ENCODE data around the gene COL19A1. TPM values are rescaled to one million over a fixed set of nuclear protein-coding genes. Genes with fewer than 3 reads are reported as not detected.

Gene COL19A1
- total and polyA plus RNA-seq, 3 donors from 2014 or later = 0.30 to 2.5 (median 1.4) TPM

DNA sequence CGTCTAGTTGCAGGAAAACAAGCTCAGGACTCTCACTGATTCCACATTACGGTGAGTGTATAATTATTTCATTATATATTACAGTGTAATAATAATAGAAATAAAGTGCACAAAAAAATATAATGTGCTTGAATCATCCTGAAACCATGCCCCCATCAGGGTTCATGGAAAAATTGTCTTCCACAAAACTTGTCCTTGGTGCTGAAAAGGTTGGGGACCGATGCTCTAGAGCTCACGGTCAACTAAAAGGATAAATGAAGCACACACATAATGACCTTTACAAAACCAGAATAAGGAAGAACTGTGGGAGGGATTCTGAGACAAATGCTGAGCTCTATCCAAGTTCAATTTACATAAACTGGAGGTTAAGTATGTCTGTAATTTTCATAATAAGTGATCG is 194.3 kb downstream of the COL19A1 start:
- whole genome bisulfite sequencing, 2 donors = 80 to 82% methylated on average over 5 of the region's 5 CpGs
- no peaks in the 10 kb centered on the region for H3K4me1 ChIP-seq
- TF ChIP-seq POLR2A (IDR thresholded peaks at IDR 0.05) = no peak
- TF ChIP-seq, protein P1, sequence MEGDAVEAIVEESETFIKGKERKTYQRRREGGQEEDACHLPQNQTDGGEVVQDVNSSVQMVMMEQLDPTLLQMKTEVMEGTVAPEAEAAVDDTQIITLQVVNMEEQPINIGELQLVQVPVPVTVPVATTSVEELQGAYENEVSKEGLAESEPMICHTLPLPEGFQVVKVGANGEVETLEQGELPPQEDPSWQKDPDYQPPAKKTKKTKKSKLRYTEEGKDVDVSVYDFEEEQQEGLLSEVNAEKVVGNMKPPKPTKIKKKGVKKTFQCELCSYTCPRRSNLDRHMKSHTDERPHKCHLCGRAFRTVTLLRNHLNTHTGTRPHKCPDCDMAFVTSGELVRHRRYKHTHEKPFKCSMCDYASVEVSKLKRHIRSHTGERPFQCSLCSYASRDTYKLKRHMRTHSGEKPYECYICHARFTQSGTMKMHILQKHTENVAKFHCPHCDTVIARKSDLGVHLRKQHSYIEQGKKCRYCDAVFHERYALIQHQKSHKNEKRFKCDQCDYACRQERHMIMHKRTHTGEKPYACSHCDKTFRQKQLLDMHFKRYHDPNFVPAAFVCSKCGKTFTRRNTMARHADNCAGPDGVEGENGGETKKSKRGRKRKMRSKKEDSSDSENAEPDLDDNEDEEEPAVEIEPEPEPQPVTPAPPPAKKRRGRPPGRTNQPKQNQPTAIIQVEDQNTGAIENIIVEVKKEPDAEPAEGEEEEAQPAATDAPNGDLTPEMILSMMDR (IDR thresholded peaks at IDR 0.05) = no peak
- H3K4me3 ChIP-seq = no peak overlapping the region
- no peak for DNase-seq
- H3K36me3 ChIP-seq (ENCODE audit: low read depth, missing control alignments) = no peaks in the 10 kb centered on the region
- no peak overlapping the region for H3K27ac ChIP-seq
- intact Hi-C loops (cut with DNase I; ENCODE audit: low total_unique reads) = no loop called here
- no peaks in the 10 kb centered on the region for H3K9me3 ChIP-seq
- no peaks in the 10 kb centered on the region for H3K27me3 ChIP-seq

DNA sequence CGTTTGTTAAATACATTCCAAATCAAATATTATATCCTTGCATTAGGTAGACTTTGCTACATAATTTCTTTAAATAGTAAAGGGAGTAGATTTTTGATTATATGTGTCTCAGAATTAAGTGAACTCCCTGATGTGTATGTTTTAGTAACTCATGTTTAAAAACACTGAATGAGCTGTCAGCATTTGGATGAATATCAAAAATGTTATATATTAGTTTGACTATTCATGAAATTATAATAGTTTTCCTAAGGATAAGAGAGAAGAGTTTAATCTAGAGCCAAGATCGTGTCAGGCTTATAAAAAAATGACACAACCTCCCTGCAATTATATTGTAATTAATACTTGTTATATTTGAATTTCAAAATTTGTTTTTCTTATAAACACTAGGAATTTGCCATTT is 195.2 kb downstream of the COL19A1 start:
- DNase-seq = no peak
- Histone ChIP-seq H3K4me1 (no peaks in the 10 kb centered on the region), H3K36me3 (ENCODE audit: low read depth, missing control alignments) (no peaks in the 10 kb centered on the region), H3K27me3 (no peaks in the 10 kb centered on the region), H3K9me3 (no peaks in the 10 kb centered on the region), H3K27ac (no peak overlapping the region), H3K4me3 (no peak overlapping the region)
- TF ChIP-seq, protein P1 (IDR thresholded peaks at IDR 0.05) = no peak
- TF ChIP-seq POLR2A (IDR thresholded peaks at IDR 0.05) = no peak
- intact Hi-C loops (cut with DNase I; ENCODE audit: low total_unique reads) = no loop called here
- 40 to 60% methylated on average over 2 of the region's 2 CpGs for WGBS, 2 donors

DNA sequence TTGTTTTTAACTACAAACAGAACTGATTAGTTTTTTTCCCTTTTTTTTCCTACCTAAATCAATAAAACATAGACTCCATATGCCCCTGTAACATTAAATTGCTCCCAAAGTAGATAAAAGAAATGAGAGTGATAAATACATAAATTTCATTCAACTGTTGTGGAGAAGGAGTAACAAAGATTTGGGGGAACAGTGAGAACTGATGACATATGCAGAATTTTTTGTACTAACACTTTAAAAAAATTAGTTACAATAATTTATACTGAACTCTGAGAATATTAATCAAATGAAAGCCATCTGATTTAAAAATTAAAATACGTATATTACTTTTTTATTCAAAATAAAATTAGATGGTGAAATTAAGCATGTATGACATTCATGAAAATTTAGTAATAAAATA is 195.7 kb downstream of the COL19A1 start:
- no peak overlapping the region for H3K4me3 ChIP-seq
- H3K4me1 ChIP-seq = no peaks in the 10 kb centered on the region
- no peak overlapping the region for H3K27ac ChIP-seq
- no peaks in the 10 kb centered on the region for H3K36me3 ChIP-seq (ENCODE audit: low read depth, missing control alignments)
- no peaks in the 10 kb centered on the region for H3K9me3 ChIP-seq
- intact Hi-C loops (cut with DNase I; ENCODE audit: low total_unique reads) = no loop called here
- no peaks in the 10 kb centered on the region for H3K27me3 ChIP-seq
- TF ChIP-seq, protein P1 (IDR thresholded peaks at IDR 0.05) = no peak
- TF ChIP-seq POLR2A (IDR thresholded peaks at IDR 0.05) = no peak
- no peak for DNase-seq
- WGBS, 2 donors = 75 to 86% methylated on average over 1 of the region's 1 CpG

DNA sequence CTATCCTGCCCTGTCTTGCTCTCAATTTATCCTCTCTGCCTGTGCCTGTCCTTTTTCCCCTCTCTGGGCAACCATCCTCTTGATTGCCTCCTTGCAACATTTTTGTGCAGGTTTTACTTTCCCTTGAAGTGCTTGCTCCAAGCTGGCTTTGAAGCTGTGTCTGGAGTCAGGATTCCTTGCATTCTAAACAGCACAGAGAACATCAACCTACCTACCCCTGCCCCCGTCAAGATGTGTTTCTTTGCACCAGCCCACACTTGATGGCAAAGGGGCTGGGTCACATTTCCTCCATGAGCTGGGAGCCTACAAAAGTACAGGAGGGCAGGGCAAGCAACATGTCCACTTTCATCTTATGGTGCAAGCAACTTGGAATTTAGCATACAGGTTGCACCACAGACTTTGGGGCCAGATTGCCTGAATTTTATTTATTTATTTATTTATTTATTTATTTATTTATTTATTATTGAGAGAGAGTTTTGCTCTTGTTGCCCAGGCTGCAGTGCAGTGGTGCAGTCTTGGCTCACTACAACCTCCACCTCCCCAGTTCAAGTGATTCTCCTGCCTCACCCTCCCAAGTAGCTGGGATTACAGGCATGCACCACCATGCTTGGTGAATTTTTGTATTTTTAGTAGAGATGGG is 206.3 kb downstream of the COL19A1 start:
- no peak for TF ChIP-seq POLR2A (IDR thresholded peaks at IDR 0.05)
- TF ChIP-seq, protein P1 (IDR thresholded peaks at IDR 0.05) = no peak
- intact Hi-C loops (cut with DNase I; ENCODE audit: low total_unique reads) = no loop called here
- 80 to 84% methylated on average over 1 of the region's 1 CpG for WGBS, 2 donors
- Histone ChIP-seq H3K4me3 (no peak overlapping the region), H3K9me3 (no peaks in the 10 kb centered on the region), H3K27me3 (no peaks in the 10 kb centered on the region), H3K27ac (no peak overlapping the region), H3K4me1 (no peaks in the 10 kb centered on the region), H3K36me3 (ENCODE audit: low read depth, missing control alignments) (no peaks in the 10 kb centered on the region)
- DNase-seq = no peak

DNA sequence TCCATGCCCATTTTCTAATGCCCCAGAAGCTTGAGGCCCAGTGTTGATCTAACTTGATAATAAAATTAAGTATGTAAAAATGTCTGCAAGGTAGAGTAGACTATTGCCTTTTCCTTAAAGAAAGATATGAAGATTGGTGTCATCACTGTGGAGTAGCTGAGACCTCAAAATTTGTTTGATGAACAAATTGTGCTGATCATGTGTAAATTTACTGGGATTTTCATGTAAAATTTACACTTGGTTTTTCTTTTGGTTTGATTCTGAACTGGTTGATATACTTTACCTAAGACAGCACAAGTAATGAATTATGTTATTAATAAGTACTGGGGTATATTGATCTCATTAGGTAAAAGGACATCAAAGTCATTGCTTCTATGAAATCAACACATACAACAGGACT is 207.3 kb downstream of the COL19A1 start:
- no peaks in the 10 kb centered on the region for H3K4me1 ChIP-seq
- no peak for DNase-seq
- no peaks in the 10 kb centered on the region for H3K9me3 ChIP-seq
- intact Hi-C loops (cut with DNase I; ENCODE audit: low total_unique reads) = no loop called here
- no peaks in the 10 kb centered on the region for H3K27me3 ChIP-seq
- no peak for TF ChIP-seq POLR2A (IDR thresholded peaks at IDR 0.05)
- TF ChIP-seq, protein P1 (IDR thresholded peaks at IDR 0.05) = no peak
- H3K4me3 ChIP-seq = no peak overlapping the region
- H3K36me3 ChIP-seq (ENCODE audit: low read depth, missing control alignments) = no peaks in the 10 kb centered on the region
- no peak overlapping the region for H3K27ac ChIP-seq
